PFSK-1 (cell line): ENCODE measurements around the gene RPRD1B.

Source experiments
- FOXP2 ChIP-seq: optimal IDR thresholded peaks from 2 replicates; pipeline ENCODE3; 2011; ENCODE audit warnings: borderline replicate concordance, control low read depth, inconsistent platforms; ENCODE audit not compliant: insufficient read depth; ENCODE audit errors: extremely low read length, extremely low read depth
- POLR2AphosphoS5 ChIP-seq: IDR thresholded peaks from 2 replicates; pipeline ENCODE4 v1.6.1; 2012; ENCODE audit warnings: low read depth, mild to moderate bottlenecking, control low read depth, low read length, moderate library complexity
- REST ChIP-seq, 2 experiments: IDR thresholded peaks; 2 replicates each; pipeline versions ENCODE4 v1.6.1 to v1.8.0; 2011 to 2012; ENCODE audit warnings: low read depth in 2 of 2, low read length in 2 of 2, control low read depth in 1 of 2, inconsistent platforms in 1 of 2, mild to moderate bottlenecking in 1 of 2, moderate library complexity in 1 of 2; ENCODE audit not compliant: insufficient read depth in 1 of 2
- SIN3A ChIP-seq: IDR thresholded peaks from 2 replicates; pipeline ENCODE4 v1.6.1; 2012; ENCODE audit warnings: mild to moderate bottlenecking, low read length, moderate library complexity, borderline replicate concordance; ENCODE audit not compliant: insufficient read depth
- TAF1 ChIP-seq: IDR thresholded peaks from 2 replicates; pipeline ENCODE4 v1.6.1; 2012; ENCODE audit warnings: low read length, control low read depth, borderline replicate concordance; ENCODE audit not compliant: insufficient read depth

Gene RPRD1B

GRCh38 chr20:38023181-38024001 is 10.2 kb upstream of the RPRD1B start:
- TF ChIP-seq TAF1 (no peak), REST (IDR thresholded peaks at IDR 0.05; ENCODE audit: insufficient read depth in 1 of 2, low read depth in 2 of 2, low read length in 2 of 2) (no peak), SIN3A (no peak), POLR2AphosphoS5 (no peak), FOXP2 (no peak)

GRCh38 chr20:38024496-38024895 is 9.1 kb upstream of the RPRD1B start:
- TF ChIP-seq FOXP2 = no peak
- TF ChIP-seq REST (IDR thresholded peaks at IDR 0.05; ENCODE audit: insufficient read depth in 1 of 2, low read depth in 2 of 2, low read length in 2 of 2) = no peak

- TF ChIP-seq POLR2AphosphoS5 = no peak
- TF ChIP-seq REST (IDR thresholded peaks at IDR 0.05; ENCODE audit: insufficient read depth in 1 of 2, low read depth in 2 of 2, low read length in 2 of 2) = no peak
- TF ChIP-seq TAF1 = no peak
- no peak for TF ChIP-seq FOXP2
- no peak for TF ChIP-seq SIN3A
These were observed 4.1 kb upstream of the RPRD1B start for GRCh38 chr20:38029453-38029852.

- TF ChIP-seq REST (IDR thresholded peaks at IDR 0.05; ENCODE audit: insufficient read depth in 1 of 2, low read depth in 2 of 2, low read length in 2 of 2) (no peak), TAF1 (no peak), POLR2AphosphoS5 (no peak), SIN3A (no peak), FOXP2 (no peak)
These were observed 1.6 kb upstream of the RPRD1B start for GRCh38 chr20:38031957-38032356.
